ENCODE results near the gene P2RY8. TPM values are rescaled to one million over a fixed set of nuclear protein-coding genes. Genes with fewer than 3 reads are reported as not detected.

P2RY8 gene
- total RNA-seq, 4 donors from 2014 or later: 0.98 to 7.1 (median 2.7) TPM

DNA sequence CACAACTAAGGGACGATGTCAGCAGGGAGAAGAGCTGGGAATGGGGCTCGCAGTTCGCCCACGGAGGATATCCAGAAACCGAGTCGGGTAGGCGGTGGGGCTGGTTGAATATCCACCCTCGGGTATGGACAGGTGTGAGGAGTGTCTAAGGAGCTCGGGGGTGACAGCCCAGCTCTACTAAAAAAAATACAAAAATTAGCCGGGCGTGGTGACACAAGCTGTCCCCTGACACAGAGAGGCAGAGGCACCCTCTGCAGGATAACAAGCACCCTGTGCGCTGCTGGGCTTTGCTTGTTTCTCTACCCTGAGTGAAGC is 72.1 kb downstream of the P2RY8 start:
- TF ChIP-seq, protein P1, sequence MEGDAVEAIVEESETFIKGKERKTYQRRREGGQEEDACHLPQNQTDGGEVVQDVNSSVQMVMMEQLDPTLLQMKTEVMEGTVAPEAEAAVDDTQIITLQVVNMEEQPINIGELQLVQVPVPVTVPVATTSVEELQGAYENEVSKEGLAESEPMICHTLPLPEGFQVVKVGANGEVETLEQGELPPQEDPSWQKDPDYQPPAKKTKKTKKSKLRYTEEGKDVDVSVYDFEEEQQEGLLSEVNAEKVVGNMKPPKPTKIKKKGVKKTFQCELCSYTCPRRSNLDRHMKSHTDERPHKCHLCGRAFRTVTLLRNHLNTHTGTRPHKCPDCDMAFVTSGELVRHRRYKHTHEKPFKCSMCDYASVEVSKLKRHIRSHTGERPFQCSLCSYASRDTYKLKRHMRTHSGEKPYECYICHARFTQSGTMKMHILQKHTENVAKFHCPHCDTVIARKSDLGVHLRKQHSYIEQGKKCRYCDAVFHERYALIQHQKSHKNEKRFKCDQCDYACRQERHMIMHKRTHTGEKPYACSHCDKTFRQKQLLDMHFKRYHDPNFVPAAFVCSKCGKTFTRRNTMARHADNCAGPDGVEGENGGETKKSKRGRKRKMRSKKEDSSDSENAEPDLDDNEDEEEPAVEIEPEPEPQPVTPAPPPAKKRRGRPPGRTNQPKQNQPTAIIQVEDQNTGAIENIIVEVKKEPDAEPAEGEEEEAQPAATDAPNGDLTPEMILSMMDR (IDR thresholded peaks at IDR 0.05; ENCODE audit: low read depth): no peak

DNA sequence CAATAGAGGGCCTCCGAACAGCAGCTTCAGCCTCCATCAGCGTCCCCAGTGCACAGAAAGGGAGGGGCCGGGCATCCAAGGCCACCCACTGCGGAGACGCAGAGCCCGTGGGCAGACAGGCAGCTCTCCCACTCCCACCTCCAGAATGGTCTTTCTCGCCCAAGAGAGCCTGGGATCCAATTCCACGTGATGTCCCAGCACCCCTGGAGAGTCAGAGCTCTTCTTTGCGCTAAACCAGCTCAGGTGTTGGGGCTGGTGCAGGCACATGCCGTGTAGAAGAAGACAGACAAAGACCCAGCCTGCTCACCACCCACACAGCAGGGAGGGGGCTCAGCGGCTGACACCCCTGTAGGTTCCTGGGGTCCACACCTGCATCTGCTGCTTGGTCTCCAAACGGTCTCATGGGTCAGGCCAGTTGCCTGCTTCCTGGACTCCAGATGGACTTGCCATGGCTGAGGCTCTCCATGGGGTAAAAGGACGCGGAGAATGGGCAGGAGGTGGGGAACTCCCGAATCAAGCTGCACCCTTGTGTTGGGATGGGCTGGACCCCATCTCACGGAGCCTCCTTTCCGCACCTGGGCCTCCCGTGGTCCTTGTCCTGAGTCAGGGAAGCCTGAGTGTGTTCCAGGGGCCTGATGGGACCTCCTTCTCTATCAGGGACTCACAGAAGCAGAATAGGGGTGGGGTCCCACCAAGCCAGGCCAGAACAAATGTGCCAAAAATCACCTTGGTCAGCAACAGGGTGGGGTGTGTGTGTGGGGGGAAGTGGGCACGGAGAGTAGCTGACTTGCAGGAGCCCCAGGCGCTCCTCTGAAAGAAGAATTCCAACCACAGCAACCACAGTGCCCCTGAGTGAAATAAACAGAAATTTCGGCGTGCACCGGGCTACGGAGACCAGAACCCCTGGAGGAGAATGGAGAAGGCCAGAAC is 72.7 kb downstream of the P2RY8 start:
- TF ChIP-seq, protein P1 (IDR thresholded peaks at IDR 0.05; ENCODE audit: low read depth): no peak

DNA sequence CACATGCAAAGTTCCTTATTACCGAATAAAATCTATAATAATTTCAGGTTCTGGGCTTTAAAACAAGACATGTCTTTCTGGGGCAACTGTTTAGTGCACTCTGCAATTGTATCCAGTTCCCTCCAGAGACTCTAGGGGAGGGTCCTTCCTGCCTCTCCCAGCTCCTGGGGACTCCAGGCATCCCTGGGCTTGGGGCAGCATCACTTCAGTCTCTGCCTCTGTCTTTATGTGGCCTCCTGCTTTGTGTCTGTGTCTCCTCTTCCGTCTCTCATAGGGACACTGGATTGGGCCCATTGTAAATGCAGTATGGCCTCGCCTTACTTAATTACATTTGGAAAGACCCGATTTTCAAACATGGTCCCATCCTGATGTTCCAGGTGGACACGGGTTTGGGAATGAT is 73.4 kb downstream of the P2RY8 start:
- TF ChIP-seq, protein P1 (IDR thresholded peaks at IDR 0.05; ENCODE audit: low read depth): no peak

DNA sequence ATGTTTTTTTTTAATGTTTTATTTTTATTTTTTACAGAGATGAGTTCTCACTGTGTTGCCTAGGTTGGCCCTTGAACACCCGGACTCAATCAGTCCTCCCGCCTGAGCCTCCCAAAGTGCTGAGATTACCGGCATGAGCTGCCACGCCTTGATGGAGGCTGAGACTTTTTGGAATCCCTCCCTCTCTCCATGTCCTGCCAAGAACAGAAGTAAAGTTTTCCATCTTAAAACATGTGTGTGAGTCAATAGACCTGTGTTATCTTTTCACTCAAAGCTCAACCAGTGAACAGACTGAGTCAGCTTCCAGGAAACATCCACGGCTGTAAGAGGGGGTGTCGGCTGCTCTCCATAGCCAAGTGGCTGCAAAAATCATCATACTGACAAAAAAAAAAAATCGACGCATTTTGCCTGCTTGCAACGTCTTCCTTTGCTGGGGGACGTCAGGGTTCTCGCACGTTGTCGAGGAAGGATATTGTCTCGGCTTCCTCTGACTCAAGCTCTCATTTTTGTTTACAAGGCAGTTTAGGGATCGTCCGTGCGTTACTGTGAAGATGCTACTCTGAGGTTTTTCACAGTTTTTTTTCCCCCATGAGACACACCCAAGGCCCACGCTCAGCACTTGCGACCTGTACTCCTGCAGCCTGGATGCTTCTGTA is 74.3 kb downstream of the P2RY8 start:
- TF ChIP-seq, protein P1 (IDR thresholded peaks at IDR 0.05; ENCODE audit: low read depth): no peak

- TF ChIP-seq, protein P1 (IDR thresholded peaks at IDR 0.05; ENCODE audit: low read depth): no peak
Observed at GRCh38 chrX:1462110-1462509, 74.9 kb downstream of the P2RY8 start.

- TF ChIP-seq, protein P1 (IDR thresholded peaks at IDR 0.05; ENCODE audit: low read depth): no peak
Observed at GRCh38 chrX:1455948-1456280, 81.1 kb downstream of the P2RY8 start.

GRCh38 chrX:1453951-1454785 is 82.8 kb downstream of the P2RY8 start:
- TF ChIP-seq, protein P1 (IDR thresholded peaks at IDR 0.05; ENCODE audit: low read depth): no peak

All from subcutaneous adipose tissue (tissue), 4 donors.